HG02973 (cell line): ENCODE results near the gene HDAC10.

Source experiments
- ATAC-seq: cut with Tn5 transposase; IDR thresholded peaks from one replicate; pipeline ENCODE4 v1.9.1; 2021; ENCODE audit warnings: moderate library complexity; ENCODE audit not compliant: unreplicated experiment

The HDAC10 gene

DNA sequence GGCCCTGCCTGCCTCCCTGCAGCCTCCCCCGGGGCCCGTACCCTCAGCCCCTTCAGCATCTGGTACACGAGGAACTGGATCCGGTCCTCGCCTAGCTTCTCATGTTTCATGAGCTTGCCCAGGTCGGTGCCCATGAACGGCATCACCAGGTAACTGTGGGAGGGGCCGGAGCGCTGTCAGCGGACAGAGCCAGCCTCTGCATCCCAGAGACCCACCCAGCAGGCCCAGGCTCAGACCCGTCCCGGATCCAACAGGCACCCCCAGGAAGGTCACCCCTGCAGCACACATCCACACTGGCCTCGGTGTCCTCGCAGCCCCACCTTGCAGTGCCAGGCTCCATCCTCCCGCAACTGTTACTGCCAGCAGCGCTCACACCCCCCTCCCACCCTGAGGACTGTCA lies 6.0 kb upstream of the HDAC10 start:
- no peak for ATAC-seq

GRCh38 chr22:50256258-50256862 lies 5.3 kb upstream of the HDAC10 start:
- no peak for ATAC-seq

- ATAC-seq, result no peak
Measured at GRCh38 chr22:50255607-50256006, 4.5 kb upstream of the HDAC10 start.

DNA sequence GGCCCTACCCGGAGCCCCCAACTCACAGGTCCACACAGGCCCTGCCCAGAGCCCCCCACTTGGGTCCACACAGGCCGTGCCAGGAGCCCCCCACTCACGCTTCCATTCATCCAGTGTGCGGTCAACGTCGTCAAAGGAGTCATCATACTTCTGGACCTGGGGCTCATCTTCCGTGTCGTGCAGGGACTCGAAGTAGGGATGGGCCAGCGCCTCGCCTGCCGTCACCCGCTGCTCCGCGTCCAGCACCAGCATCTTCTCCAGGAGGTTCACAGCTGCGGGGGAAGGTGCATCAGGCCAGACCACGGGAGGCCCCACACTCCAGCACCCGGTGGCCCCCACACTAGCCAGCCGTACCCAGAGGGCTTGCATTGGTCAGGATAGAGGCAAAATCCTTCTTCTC lies 4.0 kb upstream of the HDAC10 start:
- ATAC-seq, result no peak

DNA sequence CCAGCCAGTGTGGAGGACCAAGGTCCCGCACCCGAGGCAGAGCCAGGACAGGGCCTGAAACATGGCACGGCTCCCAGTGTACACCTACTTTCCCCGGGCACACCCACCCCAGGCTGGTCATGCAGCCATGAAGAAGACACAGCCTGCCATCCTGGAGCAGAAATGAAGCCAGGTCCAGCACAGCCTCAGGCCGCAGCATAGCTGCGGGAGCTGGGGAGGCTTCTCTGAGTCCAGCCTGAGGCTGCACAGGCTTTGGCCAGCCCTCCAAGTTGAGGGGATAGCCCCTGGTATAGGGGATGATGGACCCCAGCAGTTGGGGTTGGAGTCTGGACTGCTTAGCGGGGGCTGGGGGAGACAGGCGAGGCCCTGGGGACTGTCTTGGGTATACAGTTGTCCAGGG lies 2.9 kb upstream of the HDAC10 start:
- no peak for ATAC-seq

- no peak for ATAC-seq
Measured at GRCh38 chr22:50253046-50253915, 2.2 kb upstream of the HDAC10 start.

- ATAC-seq, result no peak
Measured at GRCh38 chr22:50252082-50253045, 1.3 kb upstream of the HDAC10 start.

- no peak for ATAC-seq
Measured at GRCh38 chr22:50251477-50252081, 514 bp upstream of the HDAC10 start.

GRCh38 chr22:50250249-50250554 lies 863 bp downstream of the HDAC10 start:
- no peak for ATAC-seq

GRCh38 chr22:50249341-50250248 lies 1.5 kb downstream of the HDAC10 start:
- no peak for ATAC-seq

- no peak for ATAC-seq
Measured at GRCh38 chr22:50248196-50249081, 2.6 kb downstream of the HDAC10 start.

- ATAC-seq, result no peak
Measured at GRCh38 chr22:50247748-50248147, 3.3 kb downstream of the HDAC10 start.

- no peak for ATAC-seq
Measured at GRCh38 chr22:50246242-50247175, 4.6 kb downstream of the HDAC10 start.

GRCh38 chr22:50245214-50246072 lies 5.6 kb downstream of the HDAC10 start:
- no peak for ATAC-seq

DNA sequence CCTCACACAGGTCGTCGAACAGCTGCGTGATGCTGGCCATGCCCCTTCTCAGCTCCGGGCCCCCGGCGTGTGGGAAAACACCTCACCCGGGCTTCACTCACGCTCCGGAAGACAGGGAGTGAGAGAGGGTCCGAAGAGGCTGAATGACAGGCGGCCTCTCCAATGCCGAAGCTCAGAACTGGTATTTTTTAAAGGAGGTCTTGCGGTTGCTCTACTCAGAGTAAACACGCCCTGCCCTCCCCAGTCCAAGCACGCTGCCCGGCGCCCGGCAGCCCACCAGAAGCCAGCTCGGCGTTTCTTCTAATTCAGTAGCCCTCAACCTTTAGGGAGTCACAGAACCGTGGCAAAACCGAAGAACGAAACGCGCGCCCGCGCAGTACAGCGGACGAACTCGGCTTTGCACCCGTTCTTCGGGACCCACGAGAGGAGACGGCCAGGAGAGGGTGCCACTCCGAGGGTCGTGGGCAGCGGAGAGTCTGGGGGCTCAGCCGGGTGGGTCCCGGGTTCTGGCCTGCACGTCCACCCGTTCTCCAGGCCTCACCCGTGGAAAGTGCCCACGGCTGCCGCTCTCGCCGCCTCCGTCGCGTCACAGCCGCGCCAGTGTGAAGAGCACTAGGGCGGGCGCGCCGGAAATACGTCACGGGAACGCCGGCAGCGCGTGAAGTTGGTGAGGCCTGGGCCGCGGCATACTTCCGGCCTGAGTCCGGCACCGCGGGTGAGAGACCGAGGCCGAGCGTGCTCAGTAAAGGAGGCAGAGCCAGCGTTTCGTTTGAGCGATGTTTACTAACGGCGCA lies 6.4 kb downstream of the HDAC10 start, which contains the start of gene TUBGCP6:
Gene TUBGCP6 (minus strand): TSS at position 604 of the 794 bp plus-strand sequence. CDS start 564 bp downstream, at position 40.
- ATAC-seq, result peak; percentile 61
